Left ventricle myocardium inferior (tissue), 1 donor: Measurements from ENCODE around the gene GNG12. TPM values are rescaled to one million over a fixed set of nuclear protein-coding genes. Genes with fewer than 3 reads are reported as not detected.

Source experiments
- DNase-seq: peaks from one replicate; pipeline ENCODE4 v3.0.0-alpha.2; 2020
- H3K27ac ChIP-seq: fragments of 200-600 bp; replicated peaks from 2 replicates; pipeline ENCODE4 v1.8.0; 2021
- H3K27me3 ChIP-seq: fragments of 200-600 bp; 2 replicates; pipeline ENCODE4 v1.8.0; 2021; ENCODE audit warnings: low read depth
- H3K36me3 ChIP-seq: fragments of 200-600 bp; 2 replicates; pipeline ENCODE4 v1.8.0; 2021
- H3K4me1 ChIP-seq: fragments of 200-600 bp; 2 replicates; pipeline ENCODE4 v1.8.0; 2021
- H3K4me3 ChIP-seq: fragments of 200-600 bp; 2 replicates; pipeline ENCODE4 v1.8.0; 2021; ENCODE audit warnings: mild to moderate bottlenecking, moderate library complexity
- H3K9me3 ChIP-seq: fragments of 200-600 bp; replicated peaks from 2 replicates; pipeline ENCODE4 v1.8.0; 2021
- intact Hi-C: fragments of 100-400 bp; cut with micrococcal nuclease; formaldehyde crosslinking; loops from one replicate; pipeline ENCODE4 v1.11.0; 2022
- total RNA-seq: library from RNA; stranded (reverse); fragmentation: NEBNext Ultra II Directional; extraction: Animal tissue kit (Norgen Biotek cat#: 25700); gene quantifications from one replicate; pipeline ENCODE4 v1.2.1, GENCODE V29; 2021
- TF ChIP-seq, protein P1 (sequence below): fragments of 200-600 bp; IDR thresholded peaks from 2 replicates; pipeline ENCODE4 v1.8.0; 2021; ENCODE audit warnings: antibody characterized with exemption, mild to moderate bottlenecking, borderline replicate concordance
- donor health status: DM: no; HTN: yes; CAD: no; lungs with severe emphysema.

The GNG12 gene
- total RNA-seq, 1 donor from 2014 or later, result 35.1 TPM

DNA sequence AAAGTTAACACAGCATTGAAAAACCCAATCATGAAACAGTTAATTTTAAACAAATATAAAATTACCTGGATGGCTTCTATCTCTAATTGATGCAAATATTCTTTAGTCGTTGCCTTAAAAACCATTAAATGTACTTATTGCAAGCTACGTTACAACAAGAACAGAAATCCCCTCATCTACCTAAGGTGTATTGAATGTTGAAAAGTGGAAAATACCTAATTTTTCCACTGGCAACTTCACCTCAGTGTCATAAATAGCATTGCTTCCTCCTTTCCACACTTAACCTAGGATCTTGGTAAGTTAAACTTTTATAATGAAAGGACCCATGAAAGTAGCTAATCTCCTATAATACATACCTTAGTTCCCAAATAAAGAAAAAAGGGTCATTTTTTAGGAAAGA, 142.9 kb downstream of the GNG12 start:
- Histone ChIP-seq H3K27ac (no peak overlapping the region), H3K4me1 (peaks cover 40% of the 10 kb centered on the region), H3K9me3 (no peaks in the 10 kb centered on the region), H3K27me3 (no peaks in the 10 kb centered on the region), H3K4me3 (no peak overlapping the region), H3K36me3 (peaks cover 25% of the 10 kb centered on the region)
- no peak for DNase-seq
- TF ChIP-seq, protein P1, sequence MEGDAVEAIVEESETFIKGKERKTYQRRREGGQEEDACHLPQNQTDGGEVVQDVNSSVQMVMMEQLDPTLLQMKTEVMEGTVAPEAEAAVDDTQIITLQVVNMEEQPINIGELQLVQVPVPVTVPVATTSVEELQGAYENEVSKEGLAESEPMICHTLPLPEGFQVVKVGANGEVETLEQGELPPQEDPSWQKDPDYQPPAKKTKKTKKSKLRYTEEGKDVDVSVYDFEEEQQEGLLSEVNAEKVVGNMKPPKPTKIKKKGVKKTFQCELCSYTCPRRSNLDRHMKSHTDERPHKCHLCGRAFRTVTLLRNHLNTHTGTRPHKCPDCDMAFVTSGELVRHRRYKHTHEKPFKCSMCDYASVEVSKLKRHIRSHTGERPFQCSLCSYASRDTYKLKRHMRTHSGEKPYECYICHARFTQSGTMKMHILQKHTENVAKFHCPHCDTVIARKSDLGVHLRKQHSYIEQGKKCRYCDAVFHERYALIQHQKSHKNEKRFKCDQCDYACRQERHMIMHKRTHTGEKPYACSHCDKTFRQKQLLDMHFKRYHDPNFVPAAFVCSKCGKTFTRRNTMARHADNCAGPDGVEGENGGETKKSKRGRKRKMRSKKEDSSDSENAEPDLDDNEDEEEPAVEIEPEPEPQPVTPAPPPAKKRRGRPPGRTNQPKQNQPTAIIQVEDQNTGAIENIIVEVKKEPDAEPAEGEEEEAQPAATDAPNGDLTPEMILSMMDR, result no peak
- intact Hi-C loops, result no loop called here

DNA sequence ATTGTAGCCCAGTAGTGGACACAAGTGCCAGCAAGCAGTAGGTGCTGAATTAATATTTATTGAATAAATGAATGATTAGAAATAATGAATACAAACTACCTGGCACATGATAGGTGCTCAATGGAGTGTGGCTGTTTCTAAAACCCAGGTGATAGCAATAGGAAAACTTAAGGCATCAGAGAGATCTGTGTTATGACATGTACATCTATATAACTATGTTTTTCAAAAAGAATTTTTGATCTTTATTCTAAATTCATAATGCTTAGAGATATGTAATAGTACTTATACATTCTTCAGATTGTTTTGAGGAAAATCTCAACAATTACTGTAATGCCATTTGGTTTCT, 143.3 kb downstream of the GNG12 start:
- no peaks in the 10 kb centered on the region for H3K9me3 ChIP-seq
- TF ChIP-seq, protein P1, result no peak
- H3K4me1 ChIP-seq, result peaks cover 43% of the 10 kb centered on the region
- H3K27me3 ChIP-seq, result no peaks in the 10 kb centered on the region
- peaks cover 25% of the 10 kb centered on the region for H3K36me3 ChIP-seq
- no peak for DNase-seq
- H3K27ac ChIP-seq, result no peak overlapping the region
- H3K4me3 ChIP-seq, result no peak overlapping the region
- intact Hi-C loops, result no loop called here

DNA sequence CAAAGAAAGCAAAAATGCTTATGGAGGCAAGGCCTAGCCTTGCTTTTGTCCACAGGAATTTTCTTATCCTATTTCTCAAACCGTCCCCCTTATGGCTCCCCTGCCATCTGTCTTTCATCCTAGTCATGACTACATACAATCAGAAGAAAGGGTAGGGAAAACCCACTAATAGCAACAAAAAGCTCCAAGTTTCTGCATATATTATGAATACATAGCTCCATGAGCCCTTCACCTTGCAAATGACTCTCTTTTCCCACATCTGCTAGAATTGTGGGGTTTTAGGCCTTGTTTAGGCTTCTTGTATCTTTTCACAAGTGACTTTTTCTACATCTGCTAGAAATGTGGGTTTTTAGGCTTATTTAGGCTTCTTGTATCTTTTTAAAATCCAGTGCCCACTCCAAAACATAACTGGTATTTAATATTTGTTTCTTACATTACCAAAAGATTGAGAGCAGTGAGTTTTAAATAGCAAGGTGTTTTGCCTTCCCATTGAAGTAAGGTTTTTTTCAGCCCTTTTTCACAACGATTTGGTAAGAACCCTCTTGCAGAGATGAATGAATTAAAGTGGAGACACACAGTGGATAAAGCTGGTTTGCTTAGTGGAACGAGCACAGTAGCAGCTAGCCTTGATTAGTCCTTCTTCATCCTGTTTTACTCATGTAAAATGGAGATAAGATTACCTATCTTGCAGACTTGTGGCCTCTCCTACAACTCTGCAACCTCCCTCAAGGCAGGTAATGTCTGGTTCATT, 143.8 kb downstream of the GNG12 start:
- H3K9me3 ChIP-seq, result no peaks in the 10 kb centered on the region
- no peaks in the 10 kb centered on the region for H3K27me3 ChIP-seq
- peaks cover 45% of the 10 kb centered on the region for H3K4me1 ChIP-seq
- intact Hi-C loops, result loop anchor here (5.0 to 10.0 kb wide), 2 partner anchors 63 to 125 kb away; no protein-coding TSS in a partner anchor
- peaks cover 25% of the 10 kb centered on the region for H3K36me3 ChIP-seq
- no peak for DNase-seq
- no peak overlapping the region for H3K4me3 ChIP-seq
- peak overlapping the region; percentile 25 for H3K27ac ChIP-seq
- TF ChIP-seq, protein P1, result no peak

DNA sequence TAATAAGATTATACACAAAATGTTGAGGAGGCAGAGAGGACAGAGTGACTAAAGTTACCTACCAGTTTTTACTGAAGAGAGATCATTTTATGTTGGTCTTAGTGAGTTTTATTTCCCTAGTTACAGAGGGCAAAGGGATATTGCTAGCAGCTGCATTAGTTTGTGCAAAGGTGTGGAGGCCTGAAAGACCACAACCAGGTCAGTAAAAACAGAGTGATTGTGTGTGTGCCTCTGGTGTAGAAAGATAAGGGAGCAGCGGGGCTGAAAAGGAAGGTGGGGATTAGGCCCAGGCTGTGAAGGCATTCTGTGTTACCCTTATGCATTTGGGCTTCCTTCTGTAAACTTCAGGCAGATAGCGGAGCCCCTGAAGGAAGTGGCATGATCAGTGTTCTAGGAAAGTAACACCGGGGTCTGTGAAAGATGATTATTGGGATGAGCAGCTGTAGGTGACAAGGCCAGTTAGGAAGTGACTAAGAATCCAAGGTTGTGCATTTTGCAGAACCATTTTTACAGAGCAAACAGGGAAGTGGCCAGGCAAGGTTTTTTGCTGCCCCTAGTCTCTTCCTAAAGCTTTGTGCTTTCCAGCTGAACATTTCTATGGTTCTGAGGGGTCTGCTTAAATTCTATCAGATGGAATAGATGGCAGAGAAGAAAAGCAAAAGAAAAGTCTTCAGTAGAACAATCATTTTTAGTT, 144.6 kb downstream of the GNG12 start:
- H3K4me3 ChIP-seq, result no peak overlapping the region
- TF ChIP-seq, protein P1, result no peak
- no peaks in the 10 kb centered on the region for H3K9me3 ChIP-seq
- peak overlapping the region; percentile 25 for H3K27ac ChIP-seq
- H3K4me1 ChIP-seq, result peaks cover 52% of the 10 kb centered on the region
- DNase-seq, result no peak
- peaks cover 25% of the 10 kb centered on the region for H3K36me3 ChIP-seq
- no peaks in the 10 kb centered on the region for H3K27me3 ChIP-seq
- intact Hi-C loops, result loop anchor here (5.0 to 10.0 kb wide), 2 partner anchors 64 to 124 kb away; no protein-coding TSS in a partner anchor

DNA sequence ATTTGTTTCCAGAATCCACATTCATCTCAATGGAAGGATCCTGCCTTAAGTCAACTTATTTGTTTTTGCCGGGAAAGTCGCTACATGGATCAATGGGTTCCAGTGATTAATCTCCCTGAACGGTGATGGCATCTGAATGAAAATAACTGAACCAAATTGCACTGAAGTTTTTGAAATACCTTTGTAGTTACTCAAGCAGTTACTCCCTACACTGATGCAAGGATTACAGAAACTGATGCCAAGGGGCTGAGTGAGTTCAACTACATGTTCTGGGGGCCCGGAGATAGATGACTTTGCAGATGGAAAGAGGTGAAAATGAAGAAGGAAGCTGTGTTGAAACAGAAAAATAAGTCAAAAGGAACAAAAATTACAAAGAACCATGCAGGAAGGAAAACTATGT, 145.6 kb downstream of the GNG12 start:
- peak overlapping the region; percentile 97 for H3K4me3 ChIP-seq
- H3K36me3 ChIP-seq, result peaks cover 25% of the 10 kb centered on the region
- TF ChIP-seq, protein P1, result no peak
- DNase-seq, result no peak
- H3K9me3 ChIP-seq, result no peaks in the 10 kb centered on the region
- H3K4me1 ChIP-seq, result peaks cover 62% of the 10 kb centered on the region
- intact Hi-C loops, result loop anchor here (5.0 to 10.0 kb wide), 2 partner anchors 65 to 123 kb away; no protein-coding TSS in a partner anchor
- no peaks in the 10 kb centered on the region for H3K27me3 ChIP-seq
- H3K27ac ChIP-seq, result peak overlapping the region; percentile 99
